ENCODE results near the gene CPNE6.

GRCh38 chr14:24071836-24072430 lies 571 bp downstream of the CPNE6 start:
- TF ChIP-seq CTCF (IDR thresholded peaks at IDR 0.05): no peak
- TF ChIP-seq POLR2A (IDR thresholded peaks at IDR 0.05): no peak

All from suprapubic skin (tissue), 3 donors.